ENCODE measurements around the gene PHTF2.

GRCh38 chr7:77980087-77980713 is 181.6 kb downstream of the PHTF2 start:
- TF ChIP-seq EZH2 (IDR thresholded peaks at IDR 0.05; ENCODE audit: insufficient read depth, poor library complexity, severe bottlenecking) (no peak), EZH2phosphoT487 (IDR thresholded peaks at IDR 0.05; ENCODE audit: insufficient read depth, low read depth) (no peak)
